ENCODE data around the gene SPAG4. TPM values are rescaled to one million over a fixed set of nuclear protein-coding genes. Genes with fewer than 3 reads are reported as not detected.

Gene SPAG4
- total RNA-seq, 1 donor from 2014 or later, result 1.2 TPM

GRCh38 chr20:35654415-35654814 lies 38.8 kb downstream of the SPAG4 start:
- H3K27me3 Mint-ChIP-seq (ENCODE audit: low read depth, unreplicated experiment), result no peaks in the 10 kb centered on the region
- Histone ChIP-seq H2AFZ (ENCODE audit: low read depth, low read length) (no peak overlapping the region), H3K9ac (ENCODE audit: low read length) (no peak overlapping the region), H3K36me3 (ENCODE audit: insufficient read depth, low read length) (peaks cover 21% of the 10 kb centered on the region), H3K9me3 (ENCODE audit: insufficient read depth, low read depth, low read length) (no peaks in the 10 kb centered on the region), H3K4me2 (ENCODE audit: low read length) (no peak overlapping the region), H3K4me3 (ENCODE audit: insufficient read depth, low read depth, low read length) (no peak overlapping the region), H3K27me3 (ENCODE audit: insufficient read depth, low read length) (no peaks in the 10 kb centered on the region), H3K4me1 (ENCODE audit: insufficient read depth, low read length) (no peaks in the 10 kb centered on the region), H3K79me2 (ENCODE audit: insufficient read depth, low read length) (peaks cover 100% of the 10 kb centered on the region), H4K20me1 (ENCODE audit: insufficient read depth, low read length) (peaks cover 97% of the 10 kb centered on the region), H3K27ac (ENCODE audit: low read depth, low read length) (no peak overlapping the region)
- TF ChIP-seq EZH2 (IDR thresholded peaks at IDR 0.05; ENCODE audit: insufficient read depth, low read length) (no peak), CTCF (IDR thresholded peaks at IDR 0.05; ENCODE audit: insufficient read depth, low read depth, low read length) (no peak)
- no peaks in the 10 kb centered on the region for H3K9me3 Mint-ChIP-seq (ENCODE audit: unreplicated experiment)
- no peak for DNase-seq (ENCODE audit: low read depth)
- H3K4me1 Mint-ChIP-seq (ENCODE audit: low read depth, unreplicated experiment), result peaks cover 6% of the 10 kb centered on the region
- H3K27ac Mint-ChIP-seq (ENCODE audit: unreplicated experiment), result no peak overlapping the region
- FAIRE-seq, result no peak
- H3K4me3 Mint-ChIP-seq (ENCODE audit: unreplicated experiment), result no peak overlapping the region
- peaks cover 2% of the 10 kb centered on the region for H3K36me3 Mint-ChIP-seq (ENCODE audit: low read depth, unreplicated experiment)

GRCh38 chr20:35657271-35657670 lies 41.6 kb downstream of the SPAG4 start:
- H3K27ac Mint-ChIP-seq (ENCODE audit: unreplicated experiment), result no peak overlapping the region

More at GRCh38 chr20:35657271-35657670, 41.6 kb downstream of the SPAG4 start:
- H3K4me1 ChIP-seq (ENCODE audit: insufficient read depth, low read length), result peaks cover 14% of the 10 kb centered on the region
- H3K9me3 ChIP-seq (ENCODE audit: insufficient read depth, low read depth, low read length), result no peaks in the 10 kb centered on the region
- H3K9ac ChIP-seq (ENCODE audit: low read length), result no peak overlapping the region
- no peak overlapping the region for H3K27ac ChIP-seq (ENCODE audit: low read depth, low read length)
- no peak for TF ChIP-seq CTCF (IDR thresholded peaks at IDR 0.05; ENCODE audit: insufficient read depth, low read depth, low read length)
- TF ChIP-seq EZH2 (IDR thresholded peaks at IDR 0.05; ENCODE audit: insufficient read depth, low read length), result no peak
- H3K36me3 Mint-ChIP-seq (ENCODE audit: low read depth, unreplicated experiment), result peaks cover 1% of the 10 kb centered on the region
- peaks cover 31% of the 10 kb centered on the region for H3K4me1 Mint-ChIP-seq (ENCODE audit: low read depth, unreplicated experiment)
- no peaks in the 10 kb centered on the region for H3K27me3 Mint-ChIP-seq (ENCODE audit: low read depth, unreplicated experiment)
- no peak overlapping the region for H3K4me3 Mint-ChIP-seq (ENCODE audit: unreplicated experiment)
- DNase-seq (ENCODE audit: low read depth), result no peak
- H3K36me3 ChIP-seq (ENCODE audit: insufficient read depth, low read length), result peaks cover 19% of the 10 kb centered on the region
- no peaks in the 10 kb centered on the region for H3K9me3 Mint-ChIP-seq (ENCODE audit: unreplicated experiment)
- H4K20me1 ChIP-seq (ENCODE audit: insufficient read depth, low read length), result peaks cover 98% of the 10 kb centered on the region
- H3K4me3 ChIP-seq (ENCODE audit: insufficient read depth, low read depth, low read length), result no peak overlapping the region
- FAIRE-seq, result no peak
- no peak overlapping the region for H3K4me2 ChIP-seq (ENCODE audit: low read length)
- H2AFZ ChIP-seq (ENCODE audit: low read depth, low read length), result no peak overlapping the region
- H3K79me2 ChIP-seq (ENCODE audit: insufficient read depth, low read length), result peaks cover 100% of the 10 kb centered on the region
- H3K27me3 ChIP-seq (ENCODE audit: insufficient read depth, low read length), result no peaks in the 10 kb centered on the region

All from astrocyte (in vitro differentiated cells and primary cell).